ENCODE data around the gene DRG1. TPM values are rescaled to one million over a fixed set of nuclear protein-coding genes. Genes with fewer than 3 reads are reported as not detected.

Gene DRG1
- polyA plus RNA-seq, 2 of the 4 experiments (the other 2 are of a cell fraction), result 77.5 to 90.4 TPM

DNA sequence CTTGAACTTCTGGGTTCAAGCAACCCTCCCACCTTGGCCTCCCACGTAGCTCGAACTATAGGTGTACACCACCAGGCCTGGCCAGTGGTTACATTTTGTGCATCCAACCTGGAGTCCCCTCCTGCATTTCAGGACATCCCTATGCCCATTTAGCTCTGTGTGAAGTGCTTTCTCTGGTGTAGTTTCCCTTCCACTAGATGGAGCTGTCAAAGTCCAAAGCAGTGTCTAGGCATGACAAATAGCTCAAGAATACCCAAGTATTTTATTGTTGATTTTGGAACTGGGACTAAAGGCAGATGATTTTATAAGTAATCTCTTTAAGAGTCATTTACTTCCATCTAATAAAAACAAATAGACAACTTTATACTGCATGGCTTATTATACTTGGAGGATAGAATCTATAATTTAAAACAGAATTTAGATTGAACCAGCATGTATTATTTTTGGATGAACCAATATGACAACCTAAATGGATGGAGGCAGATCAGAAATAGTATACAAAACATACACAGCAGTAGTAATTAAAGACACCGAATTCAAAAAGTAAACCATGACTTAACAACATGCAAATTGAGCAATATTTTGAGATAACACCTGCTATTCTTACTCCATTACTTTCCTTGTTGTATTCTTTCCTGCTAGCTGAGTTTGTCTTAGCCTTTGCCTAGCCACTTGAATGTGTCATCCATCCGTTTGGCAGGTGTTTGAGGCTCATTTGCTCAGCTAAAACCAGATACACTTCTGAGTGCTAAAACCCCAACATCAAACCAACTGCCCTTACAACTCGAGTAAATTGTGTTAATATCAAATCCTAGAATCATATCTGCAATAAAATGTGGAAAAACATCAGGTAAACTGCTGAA, 52.5 kb downstream of the DRG1 start:
- Histone ChIP-seq H3K9me3 (no peaks in the 10 kb centered on the region), H3K4me2 (no peak overlapping the region), H3K27ac (no peak overlapping the region), H3K4me3 (no peak overlapping the region), H3K4me1 (no peaks in the 10 kb centered on the region)
- FAIRE-seq (no peak), DNase-seq (ENCODE audit: low read depth in 1 of 2, low spot score in 1 of 2) (peak; percentile 21 to 52), ATAC-seq (peak; percentile 93 to 94)
- 47% methylated on average over 5 of the region's 5 CpGs for WGBS (ENCODE audit: missing lambda C conversion rate)
- POLR2A ChIA-PET, result interaction anchor here (0.6 kb wide), 1 partner anchor 60 kb away, joined by 3 read pairs; no protein-coding TSS in a partner anchor
- CTCF ChIA-PET, result interaction anchor here (0.6 to 3.4 kb wide), 7 partner anchors 8 to 517 kb away, joined by 3 to 13 read pairs (median 4); no protein-coding TSS in a partner anchor
- TF ChIP-seq KDM1A (IDR thresholded peaks at IDR 0.05; ENCODE audit: low read depth) (no peak), TP53 (CRISPR knock-in tag; IDR thresholded peaks at IDR 0.05) (no peak), RAD21 (conservative IDR thresholded peaks at IDR 0.05 in 1 of 2, IDR thresholded peaks at IDR 0.05 in 1 of 2) (peak in 1 of 2 experiments; percentile 15; a peak in 2 of 5 replicates), PHF8 (IDR thresholded peaks at IDR 0.05; ENCODE audit: borderline replicate concordance, low read depth) (no peak), CHD4 (IDR thresholded peaks at IDR 0.05; ENCODE audit: borderline replicate concordance) (no peak)
- TF ChIP-seq, protein P1, sequence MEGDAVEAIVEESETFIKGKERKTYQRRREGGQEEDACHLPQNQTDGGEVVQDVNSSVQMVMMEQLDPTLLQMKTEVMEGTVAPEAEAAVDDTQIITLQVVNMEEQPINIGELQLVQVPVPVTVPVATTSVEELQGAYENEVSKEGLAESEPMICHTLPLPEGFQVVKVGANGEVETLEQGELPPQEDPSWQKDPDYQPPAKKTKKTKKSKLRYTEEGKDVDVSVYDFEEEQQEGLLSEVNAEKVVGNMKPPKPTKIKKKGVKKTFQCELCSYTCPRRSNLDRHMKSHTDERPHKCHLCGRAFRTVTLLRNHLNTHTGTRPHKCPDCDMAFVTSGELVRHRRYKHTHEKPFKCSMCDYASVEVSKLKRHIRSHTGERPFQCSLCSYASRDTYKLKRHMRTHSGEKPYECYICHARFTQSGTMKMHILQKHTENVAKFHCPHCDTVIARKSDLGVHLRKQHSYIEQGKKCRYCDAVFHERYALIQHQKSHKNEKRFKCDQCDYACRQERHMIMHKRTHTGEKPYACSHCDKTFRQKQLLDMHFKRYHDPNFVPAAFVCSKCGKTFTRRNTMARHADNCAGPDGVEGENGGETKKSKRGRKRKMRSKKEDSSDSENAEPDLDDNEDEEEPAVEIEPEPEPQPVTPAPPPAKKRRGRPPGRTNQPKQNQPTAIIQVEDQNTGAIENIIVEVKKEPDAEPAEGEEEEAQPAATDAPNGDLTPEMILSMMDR (IDR thresholded peaks at IDR 0.05), result peak; percentile 46
- TF ChIP-seq, protein P2, sequence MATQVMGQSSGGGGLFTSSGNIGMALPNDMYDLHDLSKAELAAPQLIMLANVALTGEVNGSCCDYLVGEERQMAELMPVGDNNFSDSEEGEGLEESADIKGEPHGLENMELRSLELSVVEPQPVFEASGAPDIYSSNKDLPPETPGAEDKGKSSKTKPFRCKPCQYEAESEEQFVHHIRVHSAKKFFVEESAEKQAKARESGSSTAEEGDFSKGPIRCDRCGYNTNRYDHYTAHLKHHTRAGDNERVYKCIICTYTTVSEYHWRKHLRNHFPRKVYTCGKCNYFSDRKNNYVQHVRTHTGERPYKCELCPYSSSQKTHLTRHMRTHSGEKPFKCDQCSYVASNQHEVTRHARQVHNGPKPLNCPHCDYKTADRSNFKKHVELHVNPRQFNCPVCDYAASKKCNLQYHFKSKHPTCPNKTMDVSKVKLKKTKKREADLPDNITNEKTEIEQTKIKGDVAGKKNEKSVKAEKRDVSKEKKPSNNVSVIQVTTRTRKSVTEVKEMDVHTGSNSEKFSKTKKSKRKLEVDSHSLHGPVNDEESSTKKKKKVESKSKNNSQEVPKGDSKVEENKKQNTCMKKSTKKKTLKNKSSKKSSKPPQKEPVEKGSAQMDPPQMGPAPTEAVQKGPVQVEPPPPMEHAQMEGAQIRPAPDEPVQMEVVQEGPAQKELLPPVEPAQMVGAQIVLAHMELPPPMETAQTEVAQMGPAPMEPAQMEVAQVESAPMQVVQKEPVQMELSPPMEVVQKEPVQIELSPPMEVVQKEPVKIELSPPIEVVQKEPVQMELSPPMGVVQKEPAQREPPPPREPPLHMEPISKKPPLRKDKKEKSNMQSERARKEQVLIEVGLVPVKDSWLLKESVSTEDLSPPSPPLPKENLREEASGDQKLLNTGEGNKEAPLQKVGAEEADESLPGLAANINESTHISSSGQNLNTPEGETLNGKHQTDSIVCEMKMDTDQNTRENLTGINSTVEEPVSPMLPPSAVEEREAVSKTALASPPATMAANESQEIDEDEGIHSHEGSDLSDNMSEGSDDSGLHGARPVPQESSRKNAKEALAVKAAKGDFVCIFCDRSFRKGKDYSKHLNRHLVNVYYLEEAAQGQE (IDR thresholded peaks at IDR 0.05), result no peak
- TF ChIP-seq, protein P3, sequence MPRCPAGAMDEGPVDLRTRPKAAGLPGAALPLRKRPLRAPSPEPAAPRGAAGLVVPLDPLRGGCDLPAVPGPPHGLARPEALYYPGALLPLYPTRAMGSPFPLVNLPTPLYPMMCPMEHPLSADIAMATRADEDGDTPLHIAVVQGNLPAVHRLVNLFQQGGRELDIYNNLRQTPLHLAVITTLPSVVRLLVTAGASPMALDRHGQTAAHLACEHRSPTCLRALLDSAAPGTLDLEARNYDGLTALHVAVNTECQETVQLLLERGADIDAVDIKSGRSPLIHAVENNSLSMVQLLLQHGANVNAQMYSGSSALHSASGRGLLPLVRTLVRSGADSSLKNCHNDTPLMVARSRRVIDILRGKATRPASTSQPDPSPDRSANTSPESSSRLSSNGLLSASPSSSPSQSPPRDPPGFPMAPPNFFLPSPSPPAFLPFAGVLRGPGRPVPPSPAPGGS (IDR thresholded peaks at IDR 0.05), result no peak

DNA sequence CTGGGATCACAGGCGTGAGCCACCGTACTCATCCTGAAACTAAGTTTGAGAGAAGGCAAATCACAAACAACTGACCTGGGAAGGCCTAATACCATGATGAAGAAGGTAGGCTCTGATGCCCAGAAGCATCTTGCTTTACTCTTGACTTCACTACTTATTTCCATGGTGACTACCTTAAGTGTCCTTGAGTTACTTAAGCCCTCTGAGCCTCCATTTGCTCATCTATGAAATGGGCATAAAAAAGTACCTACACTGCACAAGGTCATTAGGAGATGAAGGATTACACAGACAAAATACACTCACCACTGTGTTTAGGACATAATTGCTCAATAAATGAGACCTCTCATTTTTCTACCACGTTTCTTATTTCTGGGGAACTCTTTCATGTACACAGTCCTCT, 62.3 kb downstream of the DRG1 start:
- no peak for FAIRE-seq
- CTCF ChIA-PET, result no interaction called here
- ATAC-seq, result no peak
- no peaks in the 10 kb centered on the region for H3K4me1 ChIP-seq
- no peaks in the 10 kb centered on the region for H3K9me3 ChIP-seq
- no peak overlapping the region for H3K27ac ChIP-seq
- DNase-seq (ENCODE audit: low read depth in 1 of 2, low spot score in 1 of 2), result no peak
- POLR2A ChIA-PET, result no interaction called here
- WGBS (ENCODE audit: missing lambda C conversion rate), result 94% methylated on average over 3 of the region's 3 CpGs
- H3K4me2 ChIP-seq, result no peak overlapping the region
- no peak overlapping the region for H3K4me3 ChIP-seq
- no peak for TF ChIP-seq ZNF302 (CRISPR knock-in tag; IDR thresholded peaks at IDR 0.05)
- TF ChIP-seq TP53 (CRISPR knock-in tag; IDR thresholded peaks at IDR 0.05), result no peak
- TF ChIP-seq CHD4 (IDR thresholded peaks at IDR 0.05; ENCODE audit: borderline replicate concordance), result no peak
- TF ChIP-seq HOXA7 (CRISPR knock-in tag; IDR thresholded peaks at IDR 0.05), result no peak
- TF ChIP-seq, protein P4, sequence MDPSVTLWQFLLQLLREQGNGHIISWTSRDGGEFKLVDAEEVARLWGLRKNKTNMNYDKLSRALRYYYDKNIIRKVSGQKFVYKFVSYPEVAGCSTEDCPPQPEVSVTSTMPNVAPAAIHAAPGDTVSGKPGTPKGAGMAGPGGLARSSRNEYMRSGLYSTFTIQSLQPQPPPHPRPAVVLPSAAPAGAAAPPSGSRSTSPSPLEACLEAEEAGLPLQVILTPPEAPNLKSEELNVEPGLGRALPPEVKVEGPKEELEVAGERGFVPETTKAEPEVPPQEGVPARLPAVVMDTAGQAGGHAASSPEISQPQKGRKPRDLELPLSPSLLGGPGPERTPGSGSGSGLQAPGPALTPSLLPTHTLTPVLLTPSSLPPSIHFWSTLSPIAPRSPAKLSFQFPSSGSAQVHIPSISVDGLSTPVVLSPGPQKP (IDR thresholded peaks at IDR 0.05; ENCODE audit: low read depth, low read length), result no peak
- no peak for TF ChIP-seq RFX5 (IDR thresholded peaks at IDR 0.05)
- TF ChIP-seq NPAS2 (CRISPR knock-in tag; IDR thresholded peaks at IDR 0.05; ENCODE audit: borderline replicate concordance), result no peak
- TF ChIP-seq MAZ (IDR thresholded peaks at IDR 0.05; ENCODE audit: borderline replicate concordance, low read depth, low read length), result no peak
- no peak for TF ChIP-seq GATA3 (IDR thresholded peaks at IDR 0.05; ENCODE audit: borderline replicate concordance)
- TF ChIP-seq EHMT2 (IDR thresholded peaks at IDR 0.05; ENCODE audit: low read depth), result no peak
- TF ChIP-seq, protein P5, sequence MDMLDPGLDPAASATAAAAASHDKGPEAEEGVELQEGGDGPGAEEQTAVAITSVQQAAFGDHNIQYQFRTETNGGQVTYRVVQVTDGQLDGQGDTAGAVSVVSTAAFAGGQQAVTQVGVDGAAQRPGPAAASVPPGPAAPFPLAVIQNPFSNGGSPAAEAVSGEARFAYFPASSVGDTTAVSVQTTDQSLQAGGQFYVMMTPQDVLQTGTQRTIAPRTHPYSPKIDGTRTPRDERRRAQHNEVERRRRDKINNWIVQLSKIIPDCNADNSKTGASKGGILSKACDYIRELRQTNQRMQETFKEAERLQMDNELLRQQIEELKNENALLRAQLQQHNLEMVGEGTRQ (IDR thresholded peaks at IDR 0.05), result no peak
- TF ChIP-seq RAD21 (conservative IDR thresholded peaks at IDR 0.05 in 1 of 2, IDR thresholded peaks at IDR 0.05 in 1 of 2), result no peak
- TF ChIP-seq, protein P6, sequence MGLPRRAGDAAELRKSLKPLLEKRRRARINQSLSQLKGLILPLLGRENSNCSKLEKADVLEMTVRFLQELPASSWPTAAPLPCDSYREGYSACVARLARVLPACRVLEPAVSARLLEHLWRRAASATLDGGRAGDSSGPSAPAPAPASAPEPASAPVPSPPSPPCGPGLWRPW (IDR thresholded peaks at IDR 0.05), result no peak
- TF ChIP-seq HDAC2 (IDR thresholded peaks at IDR 0.05), result no peak

Data from A549 (cell line).